Activated gamma-delta T cell treated with Interleukin-2 at 50 U/mL for 16 hours (primary cell): ENCODE measurements around the gene TSPEAR.
"Not testable (repeated sequence)": the region's sequence is repeated elsewhere in the genome, so short reads cannot be mapped to it uniquely, and the experiment has no call there.

Experiments used
- DNase-seq: peaks from one replicate; pipeline ENCODE4 v3.0.0-alpha.2; 2020

TSPEAR gene

GRCh38 chr21:44647222-44647552, 64.2 kb downstream of the TSPEAR start:
- no peak for DNase-seq

GRCh38 chr21:44646366-44647221, 64.8 kb downstream of the TSPEAR start, which contains the start of gene KRTAP10-11:
TSS of gene KRTAP10-11 (plus strand) at chr21:44646414. CDS start at chr21:44646459, 45 bp downstream.
- not testable (repeated sequence) for DNase-seq

GRCh38 chr21:44644878-44645277, 66.5 kb downstream of the TSPEAR start:
- no peak for DNase-seq

- no peak for DNase-seq
Observed at GRCh38 chr21:44643741-44644310, 67.5 kb downstream of the TSPEAR start.

- DNase-seq: no peak
Observed at GRCh38 chr21:44640761-44641160, 70.6 kb downstream of the TSPEAR start.

- DNase-seq: no peak
Observed at GRCh38 chr21:44639331-44639655, 72.1 kb downstream of the TSPEAR start.

- not testable (repeated sequence) for DNase-seq
Observed at GRCh38 chr21:44638506-44639330, 72.7 kb downstream of the TSPEAR start.

- not testable (repeated sequence) for DNase-seq
Observed at GRCh38 chr21:44637851-44638348, 73.5 kb downstream of the TSPEAR start.

- DNase-seq: no peak
Observed at GRCh38 chr21:44637018-44637850, 74.1 kb downstream of the TSPEAR start, which contains the start of gene KRTAP10-10. TSS of gene KRTAP10-10 (plus strand) at chr21:44637356. CDS start at chr21:44637418, 62 bp downstream.

- DNase-seq: no peak
Observed at GRCh38 chr21:44636209-44637017, 75.0 kb downstream of the TSPEAR start.

GRCh38 chr21:44632067-44632466, 79.3 kb downstream of the TSPEAR start:
- DNase-seq: no peak

GRCh38 chr21:44630440-44630839, 80.9 kb downstream of the TSPEAR start:
- no peak for DNase-seq

GRCh38 chr21:44628707-44629391, 82.5 kb downstream of the TSPEAR start:
- DNase-seq: no peak

- DNase-seq: not testable (repeated sequence)
Observed at GRCh38 chr21:44627831-44628233, 83.5 kb downstream of the TSPEAR start.

GRCh38 chr21:44627181-44627822, 84.1 kb downstream of the TSPEAR start:
- DNase-seq: not testable (repeated sequence)

- DNase-seq: no peak
Observed at GRCh38 chr21:44626673-44627143, 84.7 kb downstream of the TSPEAR start, which contains the start of gene KRTAP10-9. TSS of gene KRTAP10-9 (plus strand) at chr21:44627093. CDS start at chr21:44627172, 79 bp downstream.

- no peak for DNase-seq
Observed at GRCh38 chr21:44626262-44626661, 85.1 kb downstream of the TSPEAR start.

- no peak for DNase-seq
Observed at GRCh38 chr21:44625756-44626155, 85.6 kb downstream of the TSPEAR start.

- no peak for DNase-seq
Observed at GRCh38 chr21:44623575-44623974, 87.8 kb downstream of the TSPEAR start.

- no peak for DNase-seq
Observed at GRCh38 chr21:44619886-44620285, 91.5 kb downstream of the TSPEAR start.
